ENCODE results near the gene SF1. TPM values are rescaled to one million over a fixed set of nuclear protein-coding genes. Genes with fewer than 3 reads are reported as not detected.

SF1 gene
- total RNA-seq, 1 experiment from 2014 or later: 72.2 TPM

DNA sequence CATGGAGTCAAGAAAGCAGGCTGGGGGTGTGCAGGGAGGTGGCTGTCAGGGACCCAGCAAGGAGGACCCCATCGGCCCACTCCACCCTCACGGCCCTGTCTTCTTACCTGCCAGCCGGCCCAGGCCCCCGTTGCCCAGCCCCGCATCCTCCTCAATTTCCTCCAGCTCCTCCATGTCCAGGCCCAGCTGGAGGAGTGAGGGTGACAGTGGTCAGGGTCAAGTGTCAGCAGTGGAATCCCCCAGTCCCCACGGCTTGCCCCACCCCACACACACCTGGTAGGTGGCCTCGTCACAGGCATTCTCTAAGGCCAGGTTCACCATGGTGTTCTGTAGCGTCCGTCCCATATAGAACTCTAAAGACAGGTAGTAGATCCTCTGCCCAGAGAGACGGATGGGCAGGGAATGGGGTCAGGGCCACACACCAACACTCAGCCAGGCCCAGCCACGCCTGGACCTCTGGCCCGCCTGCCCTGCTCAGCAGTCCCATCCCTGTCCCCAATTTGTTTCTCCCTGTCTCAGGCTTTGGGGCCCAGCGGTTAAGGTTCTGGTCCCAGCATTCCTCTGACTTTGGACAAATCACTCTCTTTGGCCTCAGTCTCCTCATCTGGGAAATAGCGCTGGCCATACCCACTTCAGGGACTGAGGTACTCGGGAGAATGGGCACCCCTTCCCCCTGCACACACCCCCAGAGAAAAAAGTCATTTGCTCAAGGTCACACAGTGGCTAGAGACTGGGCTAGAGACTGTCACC, 19.8 kb downstream of the SF1 start:
- H3K4me3 ChIP-seq: no peak overlapping the region
- H3K9me3 ChIP-seq: no peaks in the 10 kb centered on the region
- no peak for DNase-seq
- no peaks in the 10 kb centered on the region for H3K27me3 ChIP-seq
- H3K36me3 ChIP-seq: peaks cover 14% of the 10 kb centered on the region

- Histone ChIP-seq H3K9me3 (no peaks in the 10 kb centered on the region), H3K36me3 (peaks cover 6% of the 10 kb centered on the region), H3K27me3 (no peaks in the 10 kb centered on the region), H3K4me3 (no peak overlapping the region)
- no peak for DNase-seq
Measured at GRCh38 chr11:64757549-64758329, 20.6 kb downstream of the SF1 start.

GRCh38 chr11:64755681-64756361, 22.5 kb downstream of the SF1 start:
- Histone ChIP-seq H3K36me3 (no peaks in the 10 kb centered on the region), H3K9me3 (no peaks in the 10 kb centered on the region), H3K4me3 (no peak overlapping the region), H3K27me3 (no peaks in the 10 kb centered on the region)
- no peak for DNase-seq

DNA sequence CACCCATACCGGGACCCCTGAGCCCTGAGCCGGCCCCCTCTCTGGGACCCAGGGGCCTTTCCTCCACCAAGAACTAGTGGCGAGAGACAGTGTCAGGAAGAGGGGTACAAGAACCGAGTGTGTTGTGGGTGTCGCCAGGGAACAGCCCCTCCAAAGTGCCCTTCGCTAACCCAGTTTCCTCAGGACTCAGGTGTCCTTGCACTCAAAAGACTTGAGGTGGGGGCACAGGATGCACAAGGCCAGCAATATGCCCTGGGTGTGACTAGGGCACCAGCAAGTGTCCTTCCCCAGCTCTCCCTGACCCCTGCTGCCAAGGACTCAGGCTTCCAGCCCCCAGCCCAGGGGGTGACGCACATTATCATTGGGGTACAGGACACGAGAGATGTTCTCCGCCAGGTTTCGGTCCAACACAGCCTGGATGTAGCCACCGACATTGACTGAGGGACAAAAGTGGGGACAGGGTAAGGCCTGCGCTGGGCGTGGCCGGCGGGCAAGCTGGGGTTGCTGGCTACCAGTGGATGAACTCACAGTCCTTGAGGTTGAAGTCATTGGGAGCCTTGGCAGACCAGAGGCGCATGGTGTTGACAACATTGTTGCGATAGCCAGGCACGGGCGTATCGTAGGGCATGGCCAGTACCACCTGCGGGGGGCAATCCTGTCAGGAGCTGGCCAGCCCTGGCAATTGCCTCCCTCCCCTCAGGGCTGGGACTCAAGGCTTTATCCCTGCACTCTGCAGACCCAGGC, 23.3 kb downstream of the SF1 start:
- Histone ChIP-seq H3K4me3 (no peak overlapping the region), H3K9me3 (no peaks in the 10 kb centered on the region), H3K27me3 (no peaks in the 10 kb centered on the region), H3K36me3 (no peaks in the 10 kb centered on the region)
- no peak for DNase-seq

- no peak overlapping the region for H3K4me3 ChIP-seq
- DNase-seq: no peak
- no peaks in the 10 kb centered on the region for H3K27me3 ChIP-seq
- no peaks in the 10 kb centered on the region for H3K9me3 ChIP-seq
- H3K36me3 ChIP-seq: no peaks in the 10 kb centered on the region
Measured at GRCh38 chr11:64754124-64754918, 24.0 kb downstream of the SF1 start.

DNA sequence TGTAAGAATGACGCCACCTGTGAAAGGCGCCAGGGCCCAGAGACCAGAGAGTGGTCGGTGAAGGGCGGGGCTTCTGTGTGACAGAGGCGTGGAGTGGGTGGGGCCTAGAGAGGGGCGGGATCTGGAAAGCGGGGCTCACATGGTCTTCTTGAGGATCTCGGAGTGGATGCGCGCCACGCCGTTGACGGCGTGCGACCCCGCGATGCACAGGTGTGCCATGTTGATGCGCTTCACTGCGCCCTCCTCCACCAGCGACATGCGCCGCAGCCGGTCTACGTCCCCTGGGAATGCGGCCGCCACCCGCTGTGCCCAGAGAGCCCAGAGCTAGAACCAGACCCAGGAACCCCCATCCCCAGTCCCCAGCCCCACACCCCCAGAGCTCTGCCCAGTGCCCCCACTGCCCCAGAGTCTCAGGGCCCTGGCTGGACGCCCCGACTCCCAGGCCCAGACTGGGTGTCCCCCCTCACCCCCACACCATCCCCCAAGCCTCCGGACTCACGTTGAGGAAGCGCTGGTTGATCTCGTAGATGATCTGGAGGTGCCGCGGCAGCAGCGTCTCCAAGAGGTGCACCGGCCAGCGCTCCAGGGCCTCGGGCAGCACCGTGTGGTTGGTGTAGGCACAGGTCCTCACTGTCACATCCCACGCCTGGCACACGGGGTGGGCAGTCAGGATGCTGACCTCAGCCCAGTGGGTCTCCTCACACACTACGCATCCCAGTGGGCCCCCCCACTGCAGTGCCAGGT, 24.8 kb downstream of the SF1 start:
- Histone ChIP-seq H3K36me3 (no peaks in the 10 kb centered on the region), H3K9me3 (no peaks in the 10 kb centered on the region), H3K4me3 (no peak overlapping the region), H3K27me3 (no peaks in the 10 kb centered on the region)
- DNase-seq: no peak

- H3K36me3 ChIP-seq: no peaks in the 10 kb centered on the region
- no peaks in the 10 kb centered on the region for H3K27me3 ChIP-seq
- no peak overlapping the region for H3K4me3 ChIP-seq
- no peak for DNase-seq
- no peaks in the 10 kb centered on the region for H3K9me3 ChIP-seq
Measured at GRCh38 chr11:64753019-64753379, 25.3 kb downstream of the SF1 start.

GRCh38 chr11:64752175-64752970, 26.0 kb downstream of the SF1 start:
- no peak for DNase-seq
- no peaks in the 10 kb centered on the region for H3K9me3 ChIP-seq
- no peak overlapping the region for H3K4me3 ChIP-seq
- no peaks in the 10 kb centered on the region for H3K36me3 ChIP-seq
- H3K27me3 ChIP-seq: no peaks in the 10 kb centered on the region

DNA sequence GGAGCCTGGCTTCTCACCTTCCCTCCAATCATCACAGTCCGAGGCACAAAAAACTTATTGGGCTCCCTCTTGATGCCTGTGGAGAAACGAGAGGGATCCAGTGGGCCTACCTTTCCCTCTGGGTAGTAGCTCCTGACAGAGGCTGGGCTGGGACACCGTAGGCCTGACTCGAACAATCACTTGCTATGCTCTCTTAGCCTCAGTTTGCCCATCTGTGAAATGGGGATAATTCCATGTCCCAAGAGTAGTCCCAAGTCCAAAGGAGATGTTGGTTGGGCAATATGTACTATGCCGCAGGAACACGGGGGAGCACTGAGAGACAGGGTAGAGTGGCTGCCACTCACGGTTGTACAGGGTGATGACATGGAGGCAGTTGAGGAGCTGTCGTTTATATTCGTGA, 26.8 kb downstream of the SF1 start:
- DNase-seq: no peak
- H3K27me3 ChIP-seq: no peaks in the 10 kb centered on the region
- H3K4me3 ChIP-seq: no peak overlapping the region
- no peaks in the 10 kb centered on the region for H3K36me3 ChIP-seq
- H3K9me3 ChIP-seq: no peaks in the 10 kb centered on the region

- no peak overlapping the region for H3K4me3 ChIP-seq
- no peak for DNase-seq
- no peaks in the 10 kb centered on the region for H3K36me3 ChIP-seq
- no peaks in the 10 kb centered on the region for H3K27me3 ChIP-seq
- H3K9me3 ChIP-seq: no peaks in the 10 kb centered on the region
Measured at GRCh38 chr11:64751136-64751535, 27.2 kb downstream of the SF1 start.

DNA sequence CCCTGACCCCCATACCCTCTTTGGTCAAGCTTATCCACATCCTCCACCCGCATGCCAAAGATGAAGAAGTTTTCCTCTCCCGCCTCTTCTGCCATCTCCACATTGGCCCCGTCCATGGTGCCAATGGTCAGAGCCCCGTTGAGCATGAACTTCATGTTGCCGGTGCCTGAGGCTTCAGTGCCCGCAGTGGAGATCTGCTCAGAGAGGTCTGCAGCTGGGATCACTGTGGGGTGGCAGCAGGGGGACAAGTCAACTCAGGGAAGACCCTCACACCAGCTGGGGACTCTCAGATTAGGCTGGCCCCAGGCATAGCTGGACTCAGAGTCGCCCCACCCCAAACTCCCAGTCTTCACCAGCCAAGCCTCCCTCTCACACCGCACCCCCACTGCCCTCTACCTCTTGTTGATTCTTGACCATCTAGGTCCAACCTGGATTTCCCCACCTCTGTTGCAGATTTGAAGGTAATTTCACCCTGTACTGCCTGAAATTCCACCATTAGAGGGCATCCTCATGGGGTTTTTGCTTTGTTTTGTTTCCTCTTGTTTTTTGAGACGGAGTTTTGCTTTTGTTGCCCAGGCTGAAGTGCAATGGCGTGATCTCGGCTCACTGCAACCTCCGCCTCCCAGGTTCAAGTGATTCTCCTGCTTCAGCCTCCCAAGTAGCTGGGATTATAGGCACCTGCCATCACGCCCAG, 27.8 kb downstream of the SF1 start:
- DNase-seq: no peak
- H3K4me3 ChIP-seq: no peak overlapping the region
- no peaks in the 10 kb centered on the region for H3K27me3 ChIP-seq

DNA sequence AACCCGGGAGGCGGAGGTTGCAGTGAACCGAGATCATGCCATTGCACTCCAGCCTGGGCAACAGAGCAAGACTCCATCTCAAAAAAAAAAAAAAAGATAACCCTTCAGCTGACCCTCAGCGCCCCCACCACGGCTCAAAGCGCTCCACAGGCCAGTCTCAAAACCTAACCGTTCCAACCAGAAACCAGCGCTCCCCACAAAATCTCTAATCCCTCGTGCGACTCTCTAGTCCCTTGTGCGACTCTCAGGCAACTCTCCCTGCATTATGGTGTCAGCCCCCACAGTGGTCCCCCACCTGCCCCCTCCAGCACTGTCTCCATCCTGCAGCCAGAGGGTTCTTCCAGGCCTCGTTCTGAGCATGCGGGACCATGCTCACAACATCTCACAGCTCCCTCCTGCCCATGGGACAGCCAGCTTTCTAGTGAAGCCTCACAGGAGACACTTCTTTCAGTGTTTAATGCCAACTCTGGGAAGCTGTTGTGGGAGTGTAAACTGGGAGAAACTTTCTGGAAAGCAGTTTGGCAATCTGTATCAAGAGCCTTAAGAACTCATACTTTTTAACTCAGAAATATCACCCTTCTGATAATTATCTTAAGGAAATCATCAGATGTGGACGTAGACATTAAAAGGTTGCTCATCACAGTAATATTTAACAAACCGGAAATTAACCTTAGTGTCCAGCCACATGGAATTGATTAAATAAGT, 30.2 kb downstream of the SF1 start:
- Histone ChIP-seq H3K9me3 (no peaks in the 10 kb centered on the region), H3K36me3 (no peaks in the 10 kb centered on the region), H3K27me3 (peaks cover 12% of the 10 kb centered on the region), H3K4me3 (no peak overlapping the region)
- DNase-seq: no peak

More for the DNA sequence above, 27.8 kb downstream of the SF1 start:
- Histone ChIP-seq H3K36me3 (no peaks in the 10 kb centered on the region), H3K9me3 (no peaks in the 10 kb centered on the region)

- peaks cover 19% of the 10 kb centered on the region for H3K27me3 ChIP-seq
- DNase-seq: no peak
- H3K36me3 ChIP-seq: no peaks in the 10 kb centered on the region
- H3K4me3 ChIP-seq: no peak overlapping the region
- H3K9me3 ChIP-seq: no peaks in the 10 kb centered on the region
Measured at GRCh38 chr11:64746486-64746885, 31.9 kb downstream of the SF1 start.

Data from MG63 (cell line).